ENCODE measurements around the gene NAALADL2.

GRCh38 chr3:175421902-175422301 is 562.8 kb downstream of the NAALADL2 start:
- no peak for TF ChIP-seq CTCF (IDR thresholded peaks at IDR 0.05)
- TF ChIP-seq POLR2A (IDR thresholded peaks at IDR 0.05): no peak

Measured in uterus (tissue), 2 donors.